GM18508 (cell line): Measurements from ENCODE around the gene FAU.
"Not testable (repeated sequence)": the region's sequence is repeated elsewhere in the genome, so short reads cannot be mapped to it uniquely, and the experiment has no call there.

Experiments used
- ATAC-seq: cut with Tn5 transposase; IDR thresholded peaks from one replicate; pipeline ENCODE4 v1.9.1; 2021; ENCODE audit warnings: moderate number of reproducible peaks; ENCODE audit not compliant: insufficient read depth, unreplicated experiment

Gene FAU

GRCh38 chr11:65124480-65125196 is 2.7 kb upstream of the FAU start:
- ATAC-seq, result no peak

GRCh38 chr11:65121447-65121864 is 478 bp downstream of the FAU start:
- no peak for ATAC-seq

GRCh38 chr11:65120831-65121230 is 1.1 kb downstream of the FAU start:
- ATAC-seq, result no peak

DNA sequence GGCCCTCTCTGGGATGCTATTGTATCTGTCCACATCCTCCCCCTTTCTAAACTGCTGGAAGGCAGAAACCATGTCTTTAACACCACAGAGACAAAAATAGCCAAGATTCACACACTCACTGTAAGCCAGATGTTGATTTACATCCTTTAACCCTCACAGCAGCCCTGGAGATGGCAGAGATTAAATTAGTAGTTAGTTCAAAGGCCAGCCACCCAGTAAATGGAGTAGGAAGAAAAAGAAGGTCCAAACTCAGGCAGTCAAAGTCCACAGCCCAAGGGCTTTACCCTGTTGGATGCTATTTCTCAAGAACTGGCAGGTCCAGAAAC is 2.3 kb downstream of the FAU start:
- ATAC-seq, result no peak

- ATAC-seq, result not testable (repeated sequence)
These were observed 2.9 kb downstream of the FAU start for GRCh38 chr11:65118891-65119669.

GRCh38 chr11:65118097-65118837 is 3.7 kb downstream of the FAU start:
- no peak for ATAC-seq

DNA sequence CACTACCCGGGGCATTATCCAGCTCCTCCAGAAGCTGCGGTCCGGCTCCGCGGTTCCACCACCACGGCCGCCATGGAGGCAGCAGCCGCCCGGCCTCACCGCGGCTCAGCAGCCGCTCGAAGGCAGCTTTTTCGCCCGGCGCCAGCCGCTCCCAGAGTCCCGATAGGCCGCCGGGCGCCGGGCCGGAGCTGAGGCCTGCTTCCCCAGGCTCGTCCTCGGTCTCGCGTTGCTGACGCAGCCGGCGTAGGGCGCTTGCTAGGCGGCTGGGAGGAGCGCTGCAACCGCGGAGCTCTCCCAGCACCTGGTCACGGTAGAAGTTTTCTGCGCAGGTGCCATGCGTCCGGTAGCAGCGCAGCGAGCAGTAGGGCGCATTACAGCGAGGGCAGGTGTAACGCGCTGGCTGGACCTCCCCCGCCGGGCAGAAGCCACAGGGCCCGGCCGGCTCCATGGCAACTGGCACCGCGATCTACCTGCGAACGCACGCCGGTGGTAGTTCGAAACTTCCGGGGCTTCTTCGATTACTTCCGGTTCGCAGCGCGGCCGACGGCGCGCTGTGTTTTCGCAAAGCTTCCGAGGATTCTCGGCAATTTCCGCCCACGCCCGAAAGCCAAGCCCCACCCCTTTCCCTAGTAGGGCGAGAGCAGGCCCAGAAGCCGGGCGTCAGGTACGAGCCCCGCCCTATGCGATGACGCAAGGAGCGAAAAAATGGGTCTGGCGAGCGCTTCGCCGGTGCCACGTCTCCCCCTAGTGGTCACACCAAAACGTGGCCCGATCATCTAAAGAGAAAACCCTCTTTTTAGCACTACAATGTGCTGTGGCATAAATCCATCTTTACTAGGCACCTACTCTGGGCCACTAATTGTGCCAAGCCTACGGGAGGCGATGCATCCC is 4.5 kb downstream of the FAU start, which contains the start of gene ZNHIT2:
TSS of gene ZNHIT2 (minus strand) at position 496 of the 891 bp plus-strand sequence. CDS start at position 448, 48 bp downstream.
- peak; percentile 41 for ATAC-seq

DNA sequence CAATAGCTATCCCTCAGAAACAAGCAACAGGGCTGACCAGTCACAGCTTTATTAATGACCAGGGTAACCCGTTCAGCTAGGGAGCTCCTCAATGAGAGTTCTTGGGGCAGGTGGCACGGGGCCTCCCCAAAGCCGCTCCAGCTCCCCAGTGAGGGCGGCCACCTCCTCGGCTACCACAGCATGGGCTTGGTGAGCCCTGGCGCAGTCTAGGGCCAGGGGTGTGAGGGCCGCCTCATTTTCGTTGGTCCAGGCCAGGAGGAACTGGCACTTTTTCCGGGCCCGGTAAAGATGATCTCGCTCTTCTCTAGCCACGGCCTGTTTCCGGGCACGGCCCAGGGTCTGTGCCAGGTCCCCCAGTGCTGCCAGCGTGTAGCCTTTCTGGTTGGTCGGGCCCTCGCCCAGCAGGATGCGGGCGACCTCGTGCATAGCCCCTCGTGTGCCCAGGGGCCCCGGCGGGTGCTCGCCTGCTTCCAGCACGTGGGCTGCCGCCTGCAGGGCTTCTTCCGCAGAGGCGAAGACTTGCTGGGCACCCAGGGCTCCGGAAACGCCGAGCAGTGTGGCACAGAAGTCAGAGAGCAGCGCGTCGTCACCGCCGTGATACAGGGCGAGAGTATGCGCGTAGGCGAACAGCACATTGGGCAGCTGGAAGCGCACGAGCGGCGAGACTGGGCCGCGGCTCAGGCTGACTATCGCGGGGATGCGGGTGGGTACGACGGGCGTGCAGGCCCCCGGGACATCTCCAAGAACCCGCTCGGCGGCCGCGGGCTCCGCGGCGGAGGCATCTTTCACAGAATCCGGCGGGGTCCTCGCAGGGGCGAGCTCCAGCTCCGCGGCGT is 5.3 kb downstream of the FAU start:
- no peak for ATAC-seq

DNA sequence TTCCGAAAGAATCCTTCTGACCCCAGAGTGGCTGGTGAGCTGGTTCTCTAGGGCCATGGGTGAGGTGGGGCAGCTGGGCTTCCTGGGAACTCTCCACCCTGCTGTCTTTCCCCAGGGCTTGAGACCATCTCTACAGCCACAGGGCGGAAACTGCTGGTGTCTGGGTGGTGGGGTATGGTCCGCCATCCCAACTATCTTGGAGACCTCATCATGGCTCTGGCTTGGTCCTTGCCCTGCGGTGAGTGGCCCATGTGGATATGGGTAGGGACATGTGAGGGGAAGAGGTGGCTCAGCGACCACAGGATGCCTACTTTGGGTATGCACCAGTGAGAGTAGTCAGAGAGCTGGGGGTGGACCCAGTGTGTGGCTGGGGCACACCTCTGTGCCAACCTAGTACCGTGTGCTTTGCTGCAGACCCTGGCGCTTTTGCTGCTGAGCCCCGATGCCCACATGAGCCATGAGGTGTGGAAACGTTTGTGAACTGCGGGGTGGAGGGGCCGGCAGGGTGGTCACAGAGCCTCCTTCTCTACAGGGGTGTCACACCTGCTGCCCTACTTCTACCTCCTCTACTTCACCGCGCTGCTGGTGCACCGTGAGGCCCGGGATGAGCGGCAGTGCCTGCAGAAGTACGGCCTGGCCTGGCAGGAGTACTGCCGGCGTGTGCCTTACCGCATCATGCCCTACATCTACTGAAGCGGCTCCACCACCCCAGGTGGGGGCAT is 6.4 kb downstream of the FAU start:
- ATAC-seq, result no peak

DNA sequence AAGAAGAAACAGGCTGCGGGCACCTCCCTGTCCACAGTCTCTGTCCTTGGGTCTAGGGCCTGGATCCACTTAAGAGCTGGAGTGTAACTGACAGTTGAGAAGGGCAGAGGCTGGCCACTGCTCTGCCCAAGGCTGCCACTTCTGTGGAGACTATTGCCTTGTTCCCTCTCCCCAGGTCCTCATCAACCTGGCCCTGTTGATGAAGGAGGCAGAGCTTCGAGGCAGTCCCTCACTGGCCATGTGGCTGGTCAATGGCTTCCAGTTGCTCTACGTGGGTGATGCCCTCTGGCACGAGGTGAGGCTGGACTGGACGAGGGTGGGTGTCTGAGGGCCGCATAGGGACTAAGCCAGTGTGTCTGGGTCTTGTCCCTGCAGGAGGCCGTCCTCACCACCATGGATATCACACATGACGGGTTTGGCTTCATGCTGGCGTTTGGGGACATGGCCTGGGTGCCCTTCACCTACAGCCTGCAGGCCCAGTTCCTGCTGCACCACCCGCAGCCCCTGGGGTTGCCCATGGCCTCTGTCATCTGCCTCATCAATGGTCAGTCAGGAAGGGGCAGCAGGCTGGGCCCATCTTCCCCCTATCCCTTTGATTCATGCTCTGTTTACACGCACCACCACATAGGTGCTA is 7.3 kb downstream of the FAU start:
- no peak for ATAC-seq

GRCh38 chr11:65113839-65114238 is 8.1 kb downstream of the FAU start:
- no peak for ATAC-seq

DNA sequence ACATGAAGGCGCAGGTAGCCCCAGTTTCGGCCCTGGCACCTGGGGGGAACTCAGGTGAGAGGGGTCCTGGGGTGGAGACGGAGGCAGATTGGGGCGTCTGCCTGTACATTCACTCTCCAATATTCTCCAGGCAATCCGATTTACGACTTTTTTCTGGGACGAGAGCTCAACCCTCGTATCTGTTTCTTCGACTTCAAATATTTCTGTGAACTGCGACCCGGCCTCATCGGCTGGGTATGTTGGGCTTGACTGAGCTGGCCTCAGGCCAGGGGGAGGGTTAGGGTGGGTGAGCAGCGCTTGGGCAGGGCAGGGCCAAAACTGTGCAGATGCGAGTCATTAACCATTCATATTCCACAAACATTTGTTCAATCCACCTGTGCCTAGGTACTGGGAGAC is 8.6 kb downstream of the FAU start:
- no peak for ATAC-seq

DNA sequence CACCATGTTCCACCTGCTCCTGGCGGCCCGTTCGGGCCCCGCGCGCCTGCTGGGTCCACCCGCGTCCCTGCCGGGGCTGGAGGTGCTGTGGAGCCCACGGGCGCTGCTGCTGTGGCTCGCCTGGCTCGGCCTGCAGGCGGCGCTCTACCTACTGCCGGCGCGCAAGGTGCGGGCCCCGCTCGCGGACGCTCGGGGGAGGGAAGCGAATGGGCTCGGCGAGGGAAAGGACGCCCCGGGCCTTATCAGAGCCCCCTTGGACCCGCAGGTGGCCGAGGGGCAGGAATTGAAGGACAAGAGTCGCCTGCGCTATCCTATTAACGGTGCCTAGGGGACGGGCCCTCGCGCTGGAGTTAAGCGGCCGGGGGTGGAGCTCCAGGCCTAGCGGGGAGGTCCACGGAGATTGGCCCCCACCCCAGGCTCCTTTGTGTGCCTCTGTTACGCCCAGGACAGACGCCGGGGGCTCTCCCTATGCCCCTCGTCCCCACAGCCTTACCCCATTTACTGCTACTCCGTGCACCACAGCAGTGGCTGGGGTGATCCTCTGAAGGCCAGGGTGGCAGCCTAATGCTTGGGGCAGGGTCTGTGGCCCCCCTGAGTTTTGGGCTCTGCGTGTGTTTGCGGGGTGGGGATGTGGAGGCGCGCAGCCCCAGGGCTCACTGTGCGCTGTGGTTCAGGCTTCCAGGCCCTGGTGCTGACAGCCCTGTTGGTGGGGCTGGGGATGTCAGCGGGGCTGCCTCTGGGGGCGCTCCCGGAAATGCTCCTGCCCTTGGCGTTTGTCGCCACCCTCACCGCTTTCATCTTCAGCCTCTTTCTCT is 9.2 kb downstream of the FAU start:
- ATAC-seq, result no peak

- no peak for ATAC-seq
These were observed 10.0 kb downstream of the FAU start, which contains the start of gene TM7SF2 for GRCh38 chr11:65111744-65112545. TSS of gene TM7SF2 (plus strand) at chr11:65111872. CDS start at chr11:65112016, 144 bp downstream.

DNA sequence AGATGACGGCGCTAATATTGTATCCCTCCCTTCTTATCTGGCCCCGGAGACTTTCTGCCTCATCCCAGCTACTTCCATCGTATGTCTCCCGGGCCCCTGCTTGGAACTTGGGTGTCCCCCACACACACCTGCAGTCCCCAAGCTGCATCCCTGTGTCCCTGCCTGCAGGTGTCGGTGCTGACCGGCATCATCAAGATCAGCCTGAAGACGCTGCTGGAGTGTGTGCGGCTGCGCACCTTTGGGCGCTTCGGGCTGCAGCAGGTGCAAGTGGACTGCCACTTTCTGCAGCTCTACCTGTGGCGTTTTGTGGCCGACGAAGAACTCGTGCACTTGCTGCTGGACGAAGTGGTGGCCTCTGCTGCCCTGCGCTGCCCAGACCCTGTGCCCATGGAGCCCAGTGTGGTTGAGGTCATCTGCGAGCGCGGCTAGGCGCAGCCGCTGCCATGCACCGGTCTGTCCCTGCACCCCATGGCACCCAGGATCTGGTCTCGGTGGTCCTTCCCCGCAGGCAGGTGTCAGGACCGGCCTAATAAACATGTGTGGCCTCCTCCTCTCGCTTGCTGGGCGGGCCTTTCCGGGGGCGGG is 10.7 kb downstream of the FAU start:
- ATAC-seq, result no peak

- ATAC-seq, result no peak
These were observed 11.5 kb downstream of the FAU start for GRCh38 chr11:65110354-65110861.
